HepG2 (cell line): ENCODE data around the gene SFI1. TPM values are rescaled to one million over a fixed set of nuclear protein-coding genes. Genes with fewer than 3 reads are reported as not detected.
A peak's percentile ranks its signal among the peaks of the same experiment; 100 is the strongest.

Source experiments
- CTCF ChIP-seq: sonication (generic); formaldehyde crosslinking; IDR thresholded peaks from 2 replicates; pipeline ENCODE4 v1.5.0; 2020; ENCODE audit warnings: mild to moderate bottlenecking, missing genetic modification reagents, moderate library complexity
- JARID2 ChIP-seq: sonication (generic); formaldehyde crosslinking; IDR thresholded peaks from 2 replicates; pipeline ENCODE4 v1.8.1; 2023; ENCODE audit warnings: missing genetic modification reagents, inconsistent platforms; ENCODE audit not compliant: insufficient replicate concordance
- NFIC ChIP-seq: IDR thresholded peaks from 2 replicates; pipeline ENCODE4 v1.6.1; 2012; ENCODE audit warnings: mild to moderate bottlenecking, low read length, inconsistent platforms
- POLR2G ChIP-seq: fragments of 200-400 bp; formaldehyde crosslinking; IDR thresholded peaks from 2 replicates; pipeline ENCODE4 v1.6.1; 2018; ENCODE audit warnings: mild to moderate bottlenecking, low read depth, low read length, moderate library complexity
- ZBTB1 ChIP-seq: sonication (generic); formaldehyde crosslinking; IDR thresholded peaks from 2 replicates; pipeline ENCODE4 v1.4.0; 2020; ENCODE audit warnings: missing genetic modification reagents, borderline replicate concordance
- ZNF556 ChIP-seq: sonication (generic); formaldehyde crosslinking; IDR thresholded peaks from 2 replicates; pipeline ENCODE4 v1.4.0; 2020; ENCODE audit warnings: mild to moderate bottlenecking, missing genetic modification reagents, borderline replicate concordance
- ZNF639 ChIP-seq: conservative IDR thresholded peaks from 2 replicates; pipeline ENCODE4 v1.6.1; 2018; ENCODE audit warnings: missing genetic modification reagents
- ZNF644 ChIP-seq: IDR thresholded peaks from 2 replicates; pipeline ENCODE4 v1.6.1; 2016; ENCODE audit warnings: low read depth
- ZNF687 ChIP-seq: sonication (generic); formaldehyde crosslinking; IDR thresholded peaks from 2 replicates; pipeline ENCODE4 v1.5.1; 2020; ENCODE audit warnings: mild to moderate bottlenecking, missing genetic modification reagents, moderate library complexity
- ZNF770 ChIP-seq: sonication (generic); formaldehyde crosslinking; IDR thresholded peaks from 2 replicates; pipeline ENCODE4 v1.5.0; 2020; ENCODE audit warnings: mild to moderate bottlenecking, missing genetic modification reagents
- polyA plus RNA-seq, 8 experiments: library from polyadenylated mRNA; depleted of rRNA in 3 of 8; stranded (reverse) in 7 of 8; unstranded in 1 of 8; fragments of >200 nt; fragmentation: Illumina TruSeq in 4 of 8; extraction: Trizol in 4 of 8; gene quantifications; 2 replicates each; pipeline versions ENCODE4 v1.2.1 to v1.2.3, GENCODE V29; 2011 to 2016; ENCODE audit warnings: low read depth in 4 of 8, missing spikeins in 1 of 8, mixed read lengths in 1 of 8; ENCODE audit not compliant: insufficient read depth in 1 of 8
- total RNA-seq, 5 experiments: library from RNA; depleted of rRNA; stranded (reverse); fragments of >200 nt; fragmentation: Illumina TruSeq; extraction: Trizol; gene quantifications; 2 replicates each; pipeline ENCODE4 v1.2.3, GENCODE V29; 2016; ENCODE audit warnings: low read depth in 1 of 5
- TF ChIP-seq, protein P1 (sequence below): sonication (generic); formaldehyde crosslinking; IDR thresholded peaks from 2 replicates; pipeline ENCODE4 v1.4.0; 2020; ENCODE audit warnings: missing genetic modification reagents
- TF ChIP-seq, protein P2 (sequence below): sonication (generic); formaldehyde crosslinking; IDR thresholded peaks from 2 replicates; pipeline ENCODE4 v1.5.0; 2020; ENCODE audit warnings: mild to moderate bottlenecking, missing genetic modification reagents, borderline replicate concordance

SFI1 gene
- total and polyA plus RNA-seq, 2 of the 13 experiments (the other 11 are each of a cell fraction or from before 2014, with no cell fraction given) = 20.5 to 40.1 TPM

GRCh38 chr22:31586137-31586920, 90.0 kb downstream of the SFI1 start (continued):
- TF ChIP-seq ZNF639 (CRISPR knock-in tag) = peak; percentile 70; the same call in 1 of the 2 replicates
- TF ChIP-seq, protein P1, sequence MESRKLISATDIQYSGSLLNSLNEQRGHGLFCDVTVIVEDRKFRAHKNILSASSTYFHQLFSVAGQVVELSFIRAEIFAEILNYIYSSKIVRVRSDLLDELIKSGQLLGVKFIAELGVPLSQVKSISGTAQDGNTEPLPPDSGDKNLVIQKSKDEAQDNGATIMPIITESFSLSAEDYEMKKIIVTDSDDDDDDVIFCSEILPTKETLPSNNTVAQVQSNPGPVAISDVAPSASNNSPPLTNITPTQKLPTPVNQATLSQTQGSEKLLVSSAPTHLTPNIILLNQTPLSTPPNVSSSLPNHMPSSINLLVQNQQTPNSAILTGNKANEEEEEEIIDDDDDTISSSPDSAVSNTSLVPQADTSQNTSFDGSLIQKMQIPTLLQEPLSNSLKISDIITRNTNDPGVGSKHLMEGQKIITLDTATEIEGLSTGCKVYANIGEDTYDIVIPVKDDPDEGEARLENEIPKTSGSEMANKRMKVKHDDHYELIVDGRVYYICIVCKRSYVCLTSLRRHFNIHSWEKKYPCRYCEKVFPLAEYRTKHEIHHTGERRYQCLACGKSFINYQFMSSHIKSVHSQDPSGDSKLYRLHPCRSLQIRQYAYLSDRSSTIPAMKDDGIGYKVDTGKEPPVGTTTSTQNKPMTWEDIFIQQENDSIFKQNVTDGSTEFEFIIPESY (CRISPR knock-in tag) = no peak
- no peak for TF ChIP-seq CTCF
- no peak for TF ChIP-seq ZNF687 (CRISPR knock-in tag)
- no peak for TF ChIP-seq POLR2G
- peak; percentile 62; the same call in 1 of the 2 replicates for TF ChIP-seq ZNF556
- no peak for TF ChIP-seq JARID2 (CRISPR knock-in tag)
- TF ChIP-seq, protein P2, sequence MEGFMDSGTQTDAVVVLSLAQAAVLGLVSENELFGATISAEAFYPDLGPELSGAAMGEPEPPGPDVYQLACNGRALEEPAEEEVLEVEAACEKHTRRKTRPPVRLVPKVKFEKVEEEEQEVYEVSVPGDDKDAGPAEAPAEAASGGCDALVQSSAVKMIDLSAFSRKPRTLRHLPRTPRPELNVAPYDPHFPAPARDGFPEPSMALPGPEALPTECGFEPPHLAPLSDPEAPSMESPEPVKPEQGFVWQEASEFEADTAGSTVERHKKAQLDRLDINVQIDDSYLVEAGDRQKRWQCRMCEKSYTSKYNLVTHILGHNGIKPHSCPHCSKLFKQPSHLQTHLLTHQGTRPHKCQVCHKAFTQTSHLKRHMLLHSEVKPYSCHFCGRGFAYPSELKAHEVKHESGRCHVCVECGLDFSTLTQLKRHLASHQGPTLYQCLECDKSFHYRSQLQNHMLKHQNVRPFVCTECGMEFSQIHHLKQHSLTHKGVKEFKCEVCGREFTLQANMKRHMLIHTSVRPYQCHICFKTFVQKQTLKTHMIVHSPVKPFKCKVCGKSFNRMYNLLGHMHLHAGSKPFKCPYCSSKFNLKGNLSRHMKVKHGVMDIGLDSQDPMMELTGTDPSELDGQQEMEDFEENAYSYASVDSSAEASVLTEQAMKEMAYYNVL (CRISPR knock-in tag) = peak; percentile 96; the same call in 1 of the 2 replicates
- TF ChIP-seq ZNF770 = 0 out of 2 replicates have a peak, but pooled peaks have one; percentile 23
- peak; percentile 82 for TF ChIP-seq NFIC
- 0 out of 2 replicates have a peak, but pooled peaks have one; percentile 39 for TF ChIP-seq ZNF644 (CRISPR knock-in tag)
- no peak for TF ChIP-seq ZBTB1 (CRISPR knock-in tag)
